Stimulated activated CD4-positive, alpha-beta T cell treated with anti-CD3 and anti-CD28 coated beads, Interleukin-1b, Interleukin-23, amount 100 ng/mL, for 1 hour (primary cell): ENCODE data around the gene CCR8.
"Not testable (repeated sequence)": the region's sequence is repeated elsewhere in the genome, so short reads cannot be mapped to it uniquely, and the experiment has no call there.

Experiments used
- DNase-seq, 2 donors: peaks; one replicate each; pipeline ENCODE4 v3.0.0-alpha.2; 2020; ENCODE audit warnings: low read depth in 2 of 2

CCR8 gene

GRCh38 chr3:39315420-39315819 lies 14.1 kb upstream of the CCR8 start:
- no peak for DNase-seq

- DNase-seq = no peak
Observed at GRCh38 chr3:39317571-39318169, 11.8 kb upstream of the CCR8 start.

- DNase-seq = no peak
Observed at GRCh38 chr3:39318301-39318700, 11.2 kb upstream of the CCR8 start.

DNA sequence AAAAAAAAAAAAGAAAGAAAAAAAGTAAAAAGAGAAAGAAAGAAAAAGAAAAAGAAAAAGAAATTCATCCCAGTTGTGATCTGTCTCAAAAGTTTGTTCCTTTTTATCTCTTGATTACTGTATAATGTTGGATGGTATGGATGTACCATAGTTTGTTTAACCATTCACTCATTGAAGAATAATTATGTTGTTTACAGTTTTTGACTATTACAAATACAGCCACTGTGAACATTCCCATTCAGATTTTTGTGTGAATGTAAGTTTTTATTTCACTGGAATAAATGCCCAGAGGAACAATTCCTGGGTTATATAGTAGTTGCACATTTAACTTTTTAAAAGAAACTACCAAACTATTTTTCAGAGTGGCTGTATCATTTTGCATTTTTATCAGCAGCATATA lies 10.3 kb upstream of the CCR8 start:
- no peak for DNase-seq

DNA sequence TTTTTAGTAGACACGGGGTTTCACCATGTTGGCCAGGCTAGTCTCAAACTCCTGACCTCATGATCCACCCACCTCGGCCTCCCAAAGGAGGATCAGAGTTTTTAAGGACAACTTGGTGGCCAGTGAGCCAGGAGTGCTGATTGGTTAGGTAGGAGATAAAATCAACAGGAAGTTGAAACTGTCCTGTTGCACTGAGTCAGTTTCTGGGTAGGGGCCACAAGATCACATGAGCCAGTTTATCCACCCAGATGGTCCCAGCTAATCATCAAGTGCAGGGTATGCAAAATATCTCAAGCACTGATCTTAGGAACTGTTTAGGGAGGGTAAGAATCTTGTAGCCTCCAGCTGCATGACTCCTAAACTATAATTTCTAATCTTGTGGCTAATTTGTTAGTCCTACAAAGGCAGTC lies 7.9 kb upstream of the CCR8 start:
- DNase-seq = not testable (repeated sequence)

GRCh38 chr3:39322209-39322715 lies 7.2 kb upstream of the CCR8 start:
- DNase-seq = not testable (repeated sequence)

DNA sequence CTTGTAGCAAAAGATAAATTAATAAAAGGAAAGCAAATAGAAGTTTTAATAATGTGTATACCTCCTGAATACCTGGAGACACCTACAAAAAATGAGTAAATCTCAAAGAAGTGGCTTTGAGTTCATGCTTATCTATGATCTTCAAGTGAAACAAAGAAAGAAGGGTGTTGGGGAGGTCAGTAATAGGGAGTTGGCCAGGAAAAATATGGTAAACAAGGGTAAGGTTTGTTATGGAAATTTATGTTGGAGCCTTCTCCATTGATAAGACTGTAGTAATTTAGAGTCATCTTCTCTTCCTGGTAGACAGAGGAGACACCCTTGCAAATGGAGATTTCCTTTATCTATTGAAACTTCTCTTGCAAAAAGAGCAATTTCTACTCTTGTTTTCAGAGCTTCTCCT lies 6.6 kb upstream of the CCR8 start:
- no peak for DNase-seq

DNA sequence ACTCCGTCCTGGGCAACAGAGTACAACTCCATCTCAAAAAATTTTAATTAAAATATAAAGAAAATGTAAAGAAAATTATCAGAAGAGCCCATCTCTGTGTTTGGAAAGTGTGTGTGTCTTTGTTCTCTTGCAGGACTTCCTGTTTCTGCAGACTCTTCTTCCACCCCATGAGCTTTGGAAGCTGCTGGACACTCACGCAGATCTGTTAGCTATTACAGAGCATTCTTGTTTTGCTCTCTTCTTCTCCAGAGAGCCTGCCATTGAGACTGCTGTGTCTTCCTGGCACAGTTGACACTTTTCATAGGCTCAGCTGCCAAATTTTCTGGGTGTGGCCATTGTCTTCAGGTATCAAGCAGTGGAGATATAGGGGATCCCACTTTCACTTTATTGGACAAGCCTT lies 6.0 kb upstream of the CCR8 start:
- no peak for DNase-seq

DNA sequence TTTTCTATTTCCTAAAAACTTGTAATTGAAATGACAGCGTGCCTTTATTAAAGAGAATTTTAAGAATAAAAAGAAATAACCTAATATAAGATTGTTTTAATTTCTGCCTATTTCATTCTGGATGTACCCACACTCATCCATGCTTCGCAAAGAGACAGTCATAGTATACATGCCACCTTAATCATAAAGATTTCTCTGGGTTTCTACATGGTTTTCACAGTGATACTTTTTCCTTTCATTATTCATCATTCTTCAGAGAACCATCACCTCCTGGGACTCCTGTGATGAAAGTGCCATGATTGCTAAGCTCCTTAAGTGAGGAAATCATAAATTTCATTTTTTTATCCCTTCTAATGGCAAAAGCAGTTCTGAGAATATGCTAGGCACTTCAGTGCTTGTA lies 4.3 kb upstream of the CCR8 start:
- no peak for DNase-seq

DNA sequence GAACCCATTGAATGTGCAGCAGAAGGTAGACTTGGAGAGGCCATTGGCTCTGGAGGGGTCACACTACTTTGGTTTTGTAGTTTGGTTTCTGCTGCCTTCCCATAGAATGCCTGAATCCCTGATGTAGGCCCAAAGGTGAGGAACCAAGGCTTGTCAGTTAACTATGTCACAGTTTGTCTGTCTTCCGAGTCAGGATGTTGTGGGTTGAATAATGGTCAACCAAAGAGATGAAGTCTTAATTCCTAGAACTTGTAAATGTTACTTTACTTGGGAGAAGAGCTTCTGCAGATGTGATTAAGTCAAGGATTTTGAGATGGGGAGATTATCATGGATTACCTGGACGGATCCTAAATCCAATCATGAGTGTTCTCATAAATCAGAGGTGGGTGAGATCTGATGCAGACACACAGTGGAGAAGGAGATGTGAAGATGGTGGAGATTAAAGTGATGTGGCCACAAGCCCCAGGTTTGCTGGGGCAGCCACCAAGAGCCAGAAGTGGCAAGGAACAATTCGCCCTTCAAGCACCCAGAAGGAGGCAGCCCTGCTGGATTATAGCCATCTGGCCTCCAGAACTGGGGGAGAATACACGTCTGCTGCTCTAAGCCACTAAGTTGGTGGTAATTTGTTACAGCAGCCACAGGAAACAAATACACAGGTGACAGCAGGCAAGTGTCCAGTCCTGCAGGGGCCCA lies 2.3 kb upstream of the CCR8 start:
- DNase-seq = no peak

DNA sequence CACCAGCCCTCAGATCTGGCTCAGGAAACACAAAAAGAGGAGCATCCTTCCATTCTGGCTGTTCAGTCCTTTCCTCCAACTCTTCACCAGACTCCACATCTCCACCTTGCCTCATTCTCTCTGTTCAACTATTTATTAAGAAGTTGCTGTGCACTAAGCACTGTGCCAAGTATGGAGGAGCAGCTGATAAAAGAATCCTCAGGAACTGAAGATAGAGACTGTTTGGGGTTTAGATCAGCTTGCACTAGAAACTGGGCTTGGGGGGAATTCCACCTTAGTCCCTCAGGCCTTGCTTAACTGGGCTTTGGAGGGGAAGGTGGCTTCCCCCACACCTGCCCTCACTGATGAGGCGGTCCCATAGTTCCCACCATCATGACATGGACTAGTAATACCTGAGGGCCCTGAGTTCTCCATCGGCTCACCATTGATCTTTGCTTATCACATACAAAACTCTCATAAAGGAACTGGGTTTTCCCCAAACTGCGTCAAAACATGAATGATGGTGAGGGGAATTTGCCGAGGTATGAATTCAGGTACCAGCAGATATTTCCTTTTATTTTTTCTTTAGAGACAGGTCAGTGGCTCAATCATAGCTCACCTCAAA lies 1.7 kb upstream of the CCR8 start:
- no peak for DNase-seq

- no peak for DNase-seq
Observed at GRCh38 chr3:39330824-39331223, 1.3 kb downstream of the CCR8 start.

DNA sequence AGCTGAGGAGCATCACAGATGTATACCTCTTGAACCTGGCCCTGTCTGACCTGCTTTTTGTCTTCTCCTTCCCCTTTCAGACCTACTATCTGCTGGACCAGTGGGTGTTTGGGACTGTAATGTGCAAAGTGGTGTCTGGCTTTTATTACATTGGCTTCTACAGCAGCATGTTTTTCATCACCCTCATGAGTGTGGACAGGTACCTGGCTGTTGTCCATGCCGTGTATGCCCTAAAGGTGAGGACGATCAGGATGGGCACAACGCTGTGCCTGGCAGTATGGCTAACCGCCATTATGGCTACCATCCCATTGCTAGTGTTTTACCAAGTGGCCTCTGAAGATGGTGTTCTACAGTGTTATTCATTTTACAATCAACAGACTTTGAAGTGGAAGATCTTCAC lies 3.0 kb downstream of the CCR8 start:
- DNase-seq = no peak

DNA sequence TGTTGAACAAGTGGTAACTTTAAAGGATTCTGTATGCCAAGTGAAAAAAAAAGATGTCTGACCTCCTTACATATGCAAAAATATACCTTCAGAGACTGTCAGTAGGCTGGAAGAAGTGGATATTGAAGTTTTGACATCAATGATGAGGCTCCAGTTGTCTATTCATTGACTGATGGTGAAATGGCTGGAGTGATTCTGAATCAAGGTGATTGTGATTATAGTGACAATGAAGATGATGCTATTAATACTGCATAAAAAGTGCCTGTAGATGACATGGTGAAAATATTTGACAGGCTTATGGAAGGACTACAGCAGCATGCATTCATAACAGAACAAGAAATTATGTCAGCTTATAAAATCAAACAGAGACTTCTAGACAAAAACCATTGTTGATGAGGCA lies 4.1 kb downstream of the CCR8 start:
- DNase-seq = no peak

DNA sequence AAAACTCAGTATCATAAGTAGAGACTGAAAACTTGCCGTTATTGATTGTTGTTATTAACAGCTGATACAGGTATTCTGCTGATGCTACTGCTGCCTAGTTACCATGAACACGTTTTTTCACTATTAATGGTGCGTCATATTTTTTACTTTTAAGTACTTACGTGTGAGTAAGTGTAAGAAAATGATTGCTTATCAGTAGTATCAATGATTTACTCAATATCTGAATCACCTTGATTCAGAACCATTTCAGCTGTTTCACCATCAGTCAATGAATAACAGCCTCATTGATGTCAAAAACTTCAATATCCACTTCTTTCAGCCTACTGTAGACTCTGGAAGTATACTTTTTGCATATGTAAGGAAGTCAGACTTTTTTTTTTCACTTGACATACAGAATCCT lies 4.7 kb downstream of the CCR8 start:
- no peak for DNase-seq

- no peak for DNase-seq
Observed at GRCh38 chr3:39338201-39338600, 8.7 kb downstream of the CCR8 start.

DNA sequence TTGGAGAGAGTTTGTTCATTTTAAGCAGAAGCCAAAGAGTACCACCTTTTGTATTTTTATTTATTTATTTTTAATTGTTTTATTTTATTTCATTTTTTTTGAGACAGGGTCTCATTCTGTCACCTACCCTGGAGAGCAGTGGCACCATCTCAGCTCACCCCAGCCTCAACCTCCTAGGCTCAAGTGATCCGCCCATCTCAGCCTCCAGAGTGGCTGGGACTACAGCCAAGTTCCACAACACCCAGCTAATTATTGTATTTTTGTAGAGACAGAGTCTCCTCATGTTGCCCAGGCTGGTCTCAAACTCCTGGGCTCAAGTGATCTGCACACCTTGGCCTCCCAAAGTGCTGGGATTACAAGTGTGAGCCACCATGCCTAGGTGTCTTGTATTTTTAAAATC lies 9.6 kb downstream of the CCR8 start:
- no peak for DNase-seq

- no peak for DNase-seq
Observed at GRCh38 chr3:39343076-39343717, 13.7 kb downstream of the CCR8 start.

GRCh38 chr3:39343760-39344159 lies 14.3 kb downstream of the CCR8 start:
- DNase-seq = no peak

- DNase-seq = no peak
Observed at GRCh38 chr3:39344746-39345344, 15.3 kb downstream of the CCR8 start.

DNA sequence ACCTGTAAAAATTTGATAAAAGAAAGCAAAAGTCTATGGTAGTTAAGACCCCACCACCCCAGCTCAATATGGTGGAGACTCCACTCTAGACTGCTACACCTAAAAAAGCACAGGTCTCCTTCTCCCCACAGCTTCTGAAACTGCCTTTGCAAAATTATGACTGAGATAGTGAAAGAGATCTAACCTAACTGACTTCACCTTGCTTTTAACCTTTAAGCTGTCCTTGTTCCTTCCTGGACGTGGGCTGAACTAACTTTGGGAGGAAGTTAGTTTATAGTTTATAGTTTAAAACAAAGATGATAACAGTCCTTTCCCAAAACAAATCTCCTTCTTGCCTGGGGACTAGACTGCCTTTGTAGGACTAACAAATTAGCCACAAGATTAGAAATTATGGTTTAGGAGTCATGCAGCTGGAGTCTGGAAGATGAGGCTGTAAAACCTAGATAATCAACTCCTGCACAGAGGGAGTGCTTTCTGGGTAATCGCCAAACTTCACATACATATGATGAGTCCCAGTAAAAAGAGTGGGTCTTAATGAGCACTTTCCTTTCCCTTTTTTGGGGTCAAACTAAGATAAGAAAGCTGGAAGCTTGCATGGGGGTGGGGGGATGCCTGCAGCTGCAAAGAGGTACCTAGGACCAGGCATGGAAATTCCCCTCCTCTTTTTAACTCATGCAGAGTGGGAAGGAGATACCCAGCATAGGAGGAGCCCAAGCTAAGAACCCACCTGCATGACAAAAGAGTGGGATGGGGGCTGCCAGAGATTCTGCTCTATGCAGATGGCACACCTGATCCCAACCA lies 17.5 kb downstream of the CCR8 start:
- DNase-seq = no peak

DNA sequence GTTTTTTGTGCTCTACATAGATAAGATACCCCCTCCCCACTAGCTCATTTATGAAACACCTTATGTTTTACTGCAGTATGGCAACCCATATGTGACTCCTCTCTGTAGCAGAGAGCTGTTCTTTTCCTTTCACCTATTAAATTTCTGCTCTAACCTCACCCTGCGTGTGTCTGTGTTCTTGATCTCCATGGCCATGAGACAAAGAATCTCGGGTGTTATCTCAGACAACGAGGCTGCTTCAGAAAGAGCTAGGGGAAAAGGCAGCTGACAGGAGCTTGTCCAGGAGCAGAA lies 18.0 kb downstream of the CCR8 start:
- no peak for DNase-seq
